ENCODE measurements around the gene DUSP15.

GRCh38 chr20:31845300-31845863 lies 24.9 kb downstream of the DUSP15 start, which contains the start of gene FOXS1:
- TF ChIP-seq CSDC2 (CRISPR knock-in tag; IDR thresholded peaks at IDR 0.05) (peak; percentile 67; the same call in 1 of the 2 replicates), BACH2 (CRISPR knock-in tag; IDR thresholded peaks at IDR 0.05; ENCODE audit: borderline replicate concordance) (no peak), OSR1 (CRISPR knock-in tag; IDR thresholded peaks at IDR 0.05) (no peak), TOX (CRISPR knock-in tag; IDR thresholded peaks at IDR 0.05; ENCODE audit: borderline replicate concordance) (no peak), ZFP30 (CRISPR knock-in tag; IDR thresholded peaks at IDR 0.05) (no peak), ISL1 (CRISPR knock-in tag; IDR thresholded peaks at IDR 0.05) (no peak)
- TF ChIP-seq, protein P1, sequence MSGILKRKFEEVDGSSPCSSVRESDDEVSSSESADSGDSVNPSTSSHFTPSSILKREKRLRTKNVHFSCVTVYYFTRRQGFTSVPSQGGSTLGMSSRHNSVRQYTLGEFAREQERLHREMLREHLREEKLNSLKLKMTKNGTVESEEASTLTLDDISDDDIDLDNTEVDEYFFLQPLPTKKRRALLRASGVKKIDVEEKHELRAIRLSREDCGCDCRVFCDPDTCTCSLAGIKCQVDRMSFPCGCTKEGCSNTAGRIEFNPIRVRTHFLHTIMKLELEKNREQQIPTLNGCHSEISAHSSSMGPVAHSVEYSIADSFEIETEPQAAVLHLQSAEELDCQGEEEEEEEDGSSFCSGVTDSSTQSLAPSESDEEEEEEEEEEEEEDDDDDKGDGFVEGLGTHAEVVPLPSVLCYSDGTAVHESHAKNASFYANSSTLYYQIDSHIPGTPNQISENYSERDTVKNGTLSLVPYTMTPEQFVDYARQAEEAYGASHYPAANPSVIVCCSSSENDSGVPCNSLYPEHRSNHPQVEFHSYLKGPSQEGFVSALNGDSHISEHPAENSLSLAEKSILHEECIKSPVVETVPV (CRISPR knock-in tag; IDR thresholded peaks at IDR 0.05), result no peak

All from SK-N-SH treated with all-trans-retinoic acid at 6 μM for 48 hours (cell line).